ENCODE results near the gene ZG16.
"Not testable (repeated sequence)": the region's sequence is repeated elsewhere in the genome, so short reads cannot be mapped to it uniquely, and the experiment has no call there.

ZG16 gene

GRCh38 chr16:29748760-29749149 is 29.3 kb upstream of the ZG16 start:
- DNase-seq (ENCODE audit: low read depth in 2 of 2): not testable (repeated sequence)

DNA sequence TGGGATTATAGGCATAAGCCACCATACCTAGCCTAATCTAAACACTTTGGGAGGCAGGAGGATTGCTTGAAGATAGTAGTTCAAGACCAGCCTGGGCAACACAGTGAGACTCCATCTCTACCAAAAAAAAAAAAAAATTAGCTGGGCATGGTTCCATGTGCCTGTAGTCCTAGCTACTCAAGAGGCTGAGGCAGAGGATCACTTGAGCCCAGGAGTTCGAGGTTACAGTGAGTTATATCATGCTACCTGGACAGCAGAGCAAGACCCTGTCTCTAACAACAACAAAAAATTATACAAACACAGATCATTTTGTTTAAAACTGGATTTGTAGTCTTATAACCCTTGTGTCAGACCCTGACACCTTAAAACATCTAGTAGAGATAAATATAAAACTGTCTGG is 24.5 kb upstream of the ZG16 start:
- no peak for DNase-seq (ENCODE audit: low read depth in 2 of 2)

GRCh38 chr16:29756654-29757053 is 21.4 kb upstream of the ZG16 start:
- DNase-seq (ENCODE audit: low read depth in 2 of 2): no peak

DNA sequence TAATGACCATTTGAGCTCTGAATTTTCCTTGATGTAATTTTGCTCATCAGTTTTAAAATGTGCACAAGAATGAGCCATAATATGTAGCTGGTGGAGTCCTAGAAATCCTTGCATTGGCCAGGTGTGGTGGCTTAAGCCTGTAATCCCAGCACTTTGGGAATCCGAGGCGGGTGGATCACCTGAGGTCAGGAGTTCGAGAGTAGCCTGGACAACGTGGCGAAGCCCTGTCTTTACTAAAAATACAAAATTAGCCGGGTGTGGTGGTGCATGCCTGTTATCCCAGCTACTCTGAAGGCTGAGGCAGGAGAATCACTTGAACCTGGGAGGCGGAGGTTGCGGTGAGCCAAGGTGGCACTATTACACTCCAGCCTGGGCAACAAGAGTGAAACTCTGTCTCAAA is 21.0 kb upstream of the ZG16 start:
- not testable (repeated sequence) for DNase-seq (ENCODE audit: low read depth in 2 of 2)

- DNase-seq (ENCODE audit: low read depth in 2 of 2): no peak
Measured at GRCh38 chr16:29757950-29758466, 20.0 kb upstream of the ZG16 start.

- DNase-seq (ENCODE audit: low read depth in 2 of 2): no peak
Measured at GRCh38 chr16:29760567-29761279, 17.3 kb upstream of the ZG16 start.

DNA sequence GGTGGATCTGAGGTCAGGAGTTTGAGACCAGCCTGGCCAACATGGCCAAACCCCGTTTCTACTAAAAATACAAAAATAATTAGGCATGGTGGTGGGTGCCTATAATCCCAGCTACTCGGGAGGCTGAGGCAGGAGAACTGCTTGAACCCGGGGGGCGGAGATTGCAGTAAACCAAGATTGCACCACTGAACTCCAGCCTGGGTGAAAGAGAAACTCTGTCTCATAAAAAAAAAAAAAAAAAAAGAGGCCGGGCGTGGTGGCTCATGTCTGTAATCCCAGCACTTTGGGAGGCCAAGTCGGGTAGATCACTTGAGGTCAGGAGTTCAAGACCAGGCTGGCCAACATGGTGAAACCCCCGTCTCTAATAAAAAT is 16.8 kb upstream of the ZG16 start:
- not testable (repeated sequence) for DNase-seq (ENCODE audit: low read depth in 2 of 2)

DNA sequence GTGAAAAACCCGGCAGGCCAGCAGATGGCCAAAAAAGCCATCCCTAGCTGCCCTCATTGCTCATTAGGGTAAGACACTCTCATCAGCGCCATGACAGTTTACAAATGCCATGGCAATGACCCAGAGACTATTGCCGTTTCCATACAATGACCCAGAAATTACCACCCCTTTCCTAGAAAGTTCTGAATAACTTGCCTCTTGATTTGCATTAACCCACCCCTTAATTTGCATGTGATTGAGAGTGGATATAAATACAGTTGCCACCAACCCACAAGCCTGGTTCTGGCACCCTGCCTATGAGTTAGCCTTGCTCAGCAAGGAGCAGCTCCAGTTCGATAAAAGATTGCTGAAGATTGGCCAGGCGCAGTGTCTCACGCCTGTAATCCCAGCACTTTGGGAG is 16.2 kb upstream of the ZG16 start:
- no peak for DNase-seq (ENCODE audit: low read depth in 2 of 2)

DNA sequence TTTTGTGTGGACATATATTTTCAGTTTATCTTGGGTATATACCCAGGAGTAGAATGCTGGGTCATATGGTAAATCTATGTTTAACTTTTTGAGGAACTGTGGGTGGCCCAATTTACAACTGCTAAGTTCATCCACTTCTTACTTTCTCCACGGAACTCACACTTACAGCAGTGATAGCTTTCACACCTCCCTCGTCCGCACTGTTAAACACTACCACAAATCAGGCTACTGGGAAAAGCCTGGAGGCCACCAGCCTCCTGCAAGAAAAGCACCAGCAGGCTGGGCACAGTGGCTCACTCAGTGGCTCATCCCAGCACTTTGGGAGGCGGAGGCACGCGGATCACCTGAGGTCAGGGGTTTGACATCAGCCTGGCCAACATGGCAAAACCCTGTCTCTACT is 14.7 kb upstream of the ZG16 start:
- no peak for DNase-seq (ENCODE audit: low read depth in 2 of 2)

DNA sequence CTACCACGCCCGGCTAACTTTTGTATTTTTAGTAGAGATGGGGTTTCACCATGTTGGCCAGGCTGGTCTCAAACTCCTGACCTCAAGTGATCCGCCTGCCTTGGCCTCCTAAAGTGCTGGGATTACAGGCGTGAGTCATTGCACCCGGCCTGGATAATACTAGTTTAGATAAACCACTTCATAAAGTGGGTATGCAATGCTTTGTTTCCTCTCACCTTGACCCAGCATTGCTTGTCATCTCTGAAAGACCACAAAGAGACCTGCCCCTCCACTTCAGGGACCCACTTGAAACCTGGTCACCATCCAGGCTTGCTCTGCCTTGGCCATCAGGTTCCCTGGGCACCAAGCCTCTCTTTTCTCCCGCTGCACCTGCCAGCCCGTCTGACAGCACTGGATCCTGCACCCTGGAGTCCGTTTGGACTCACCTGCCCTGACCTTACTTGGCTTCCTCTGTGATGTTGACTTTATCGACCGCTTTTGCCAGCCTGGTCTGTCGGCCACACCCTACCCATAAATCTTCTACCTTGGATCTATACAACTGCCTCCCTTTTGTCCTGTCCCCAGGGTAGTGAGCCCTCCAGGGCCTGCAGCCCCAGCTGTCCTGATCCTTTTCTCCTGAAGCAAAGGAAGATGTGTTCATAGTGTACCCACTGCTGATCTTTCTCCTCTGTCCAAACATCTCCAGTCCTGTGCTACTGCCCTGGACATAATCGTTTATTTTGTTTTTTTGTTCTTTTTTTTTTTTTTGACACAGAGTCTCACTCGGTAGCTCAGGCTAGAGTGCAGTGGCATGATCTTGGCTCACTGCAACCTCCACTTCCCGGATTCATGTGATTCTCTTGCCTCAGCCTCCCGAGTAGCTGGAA is 12.7 kb upstream of the ZG16 start:
- DNase-seq (ENCODE audit: low read depth in 2 of 2): no peak

DNA sequence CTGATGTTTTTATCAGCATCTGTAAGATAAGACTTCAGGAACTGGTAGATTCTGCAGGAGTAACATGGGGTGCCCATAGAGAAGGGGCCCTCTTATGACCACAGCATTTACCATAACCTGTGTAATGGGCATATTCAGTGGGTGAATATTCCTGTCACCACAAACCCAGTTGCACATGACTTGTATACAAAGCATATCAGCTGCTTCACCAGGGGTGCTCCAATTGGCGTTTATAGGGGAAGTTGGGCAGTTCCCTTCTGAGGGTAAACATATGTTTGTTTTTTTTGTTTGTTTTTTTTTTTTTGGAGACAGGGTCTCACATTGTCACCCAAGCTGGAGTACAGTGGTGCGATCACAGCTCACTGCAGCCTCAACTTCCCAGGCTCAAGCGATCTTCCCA is 11.5 kb upstream of the ZG16 start:
- no peak for DNase-seq (ENCODE audit: low read depth in 2 of 2)

GRCh38 chr16:29767062-29767461 is 11.0 kb upstream of the ZG16 start:
- no peak for DNase-seq (ENCODE audit: low read depth in 2 of 2)

DNA sequence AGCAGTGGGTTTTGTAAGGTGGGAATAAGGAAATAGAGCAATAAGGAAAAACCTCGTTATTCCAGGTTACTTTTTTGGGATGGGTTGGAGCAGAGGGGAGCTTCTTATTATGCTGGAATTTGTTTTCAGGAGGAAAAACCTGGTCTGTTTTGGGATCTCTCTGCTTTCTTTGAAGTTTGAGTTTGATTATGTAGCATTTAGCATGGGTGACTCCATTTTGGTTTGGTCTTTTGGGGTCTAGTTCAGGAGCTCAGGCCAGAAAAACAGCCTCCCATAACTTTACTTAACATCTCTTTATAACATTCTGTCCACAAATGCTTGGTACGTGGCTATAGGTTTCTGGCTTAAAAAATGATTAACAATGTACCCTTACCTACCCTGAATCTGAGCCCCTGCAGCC is 8.5 kb upstream of the ZG16 start:
- DNase-seq (ENCODE audit: low read depth in 2 of 2): no peak

- DNase-seq (ENCODE audit: low read depth in 2 of 2): no peak
Measured at GRCh38 chr16:29770250-29770929, 7.7 kb upstream of the ZG16 start.

- not testable (repeated sequence) for DNase-seq (ENCODE audit: low read depth in 2 of 2)
Measured at GRCh38 chr16:29772330-29772729, 5.7 kb upstream of the ZG16 start.

DNA sequence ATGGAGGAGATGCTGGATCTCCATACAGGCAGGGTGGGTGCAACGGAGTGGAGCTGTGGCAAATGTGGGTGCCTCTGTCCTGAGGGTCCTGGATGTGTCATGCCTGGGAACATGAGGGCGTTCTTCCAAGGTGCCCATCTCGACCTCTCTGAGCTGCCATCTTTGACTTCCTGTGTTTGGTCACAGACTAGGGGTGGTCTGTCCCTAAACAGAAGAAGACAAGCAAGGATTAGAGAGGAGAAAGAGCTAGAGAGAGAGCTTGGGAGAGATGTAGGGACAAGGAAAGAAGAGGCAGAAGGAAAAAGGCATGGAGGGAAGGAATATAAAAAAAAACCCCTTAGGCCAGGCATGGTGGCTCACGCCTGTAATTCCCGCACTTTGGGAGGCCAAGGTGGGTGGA is 3.3 kb upstream of the ZG16 start:
- DNase-seq (ENCODE audit: low read depth in 2 of 2): no peak

GRCh38 chr16:29775742-29776408 is 2.2 kb upstream of the ZG16 start:
- DNase-seq (ENCODE audit: low read depth in 2 of 2): no peak

- no peak for DNase-seq (ENCODE audit: low read depth in 2 of 2)
Measured at GRCh38 chr16:29779474-29779873, 1.4 kb downstream of the ZG16 start.

GRCh38 chr16:29783094-29783953 is 5.3 kb downstream of the ZG16 start:
- not testable (repeated sequence) for DNase-seq (ENCODE audit: low read depth in 2 of 2)

DNA sequence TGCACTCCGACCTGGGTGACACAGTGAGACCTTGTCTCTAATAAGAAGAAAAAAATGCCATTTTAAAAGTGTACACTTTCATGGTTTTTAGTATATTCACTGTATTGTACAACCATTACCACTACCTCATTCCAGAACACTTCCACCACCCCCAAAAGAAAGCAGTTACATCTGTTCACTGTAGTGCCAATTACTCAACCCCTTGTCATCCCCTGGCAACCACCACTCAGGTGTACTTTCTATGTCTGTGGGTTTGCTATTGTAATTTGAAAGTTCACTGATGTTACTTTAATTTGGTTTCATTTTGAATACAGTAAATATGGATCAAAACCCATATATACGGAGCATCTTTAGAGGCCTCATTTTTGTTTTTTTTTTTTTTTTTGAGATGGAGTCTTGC is 6.1 kb downstream of the ZG16 start:
- no peak for DNase-seq (ENCODE audit: low read depth in 2 of 2)

DNA sequence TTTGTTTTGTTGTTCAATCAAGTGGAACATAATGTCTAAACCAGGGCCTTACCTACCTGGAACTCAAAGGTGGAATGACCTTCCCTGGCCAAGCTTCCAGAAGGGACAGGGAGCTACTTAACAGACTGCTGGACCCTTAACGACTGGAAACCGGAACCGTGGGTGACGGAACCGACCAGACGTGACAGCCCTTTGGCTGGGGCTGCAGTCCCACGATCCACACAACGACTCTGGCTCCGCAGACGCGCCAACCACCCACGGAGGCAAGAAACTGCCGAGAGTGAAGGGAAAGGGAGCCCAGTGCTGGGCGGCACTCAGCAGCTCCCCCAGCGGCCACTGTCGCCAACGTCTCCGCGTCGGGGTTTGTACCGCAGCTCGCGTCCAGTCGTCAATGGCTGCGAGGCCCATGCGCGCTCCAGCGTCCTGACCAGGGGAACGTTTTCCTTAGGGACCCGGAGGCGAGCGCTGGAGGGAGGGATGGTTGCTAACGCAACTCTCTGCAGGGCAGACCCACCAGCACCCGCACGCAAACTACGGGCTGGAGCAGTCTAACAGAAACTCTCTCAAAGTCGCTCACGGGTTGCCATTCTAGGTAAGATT is 6.9 kb downstream of the ZG16 start:
- peak; percentile 49 to 59 for DNase-seq (ENCODE audit: low read depth in 2 of 2)

All from stimulated activated CD8-positive, alpha-beta memory T cell treated with anti-CD3 and anti-CD28 coated beads, Interleukin-2, amount 100 ng/mL, for 1 hour (primary cell).